GM12878 (cell line): ENCODE results near the gene TP73. TPM values are rescaled to one million over a fixed set of nuclear protein-coding genes. Genes with fewer than 3 reads are reported as not detected.

ENCODE experiments used
- IKZF2 ChIP-seq, 2 experiments: fragments of 450-650 bp; IDR thresholded peaks; 2 replicates each; pipeline ENCODE4 v1.6.1; 2017; ENCODE audit warnings: mild to moderate bottlenecking in 2 of 2, moderate library complexity in 2 of 2
- MAX ChIP-seq: IDR thresholded peaks from 2 replicates; pipeline ENCODE4 v1.6.1; 2012; ENCODE audit warnings: low read depth, low read length, improper control_type of control experiment
- RFX5 ChIP-seq: IDR thresholded peaks from 2 replicates; pipeline ENCODE4 v1.6.1; 2011; ENCODE audit warnings: low read depth, low read length, improper control_type of control experiment
- ZNF207 ChIP-seq: fragments of 450-650 bp; IDR thresholded peaks from 2 replicates; pipeline ENCODE4 v1.6.1; 2014; ENCODE audit warnings: antibody characterized with exemption, mild to moderate bottlenecking, borderline replicate concordance
- ZNF687 ChIP-seq: fragments of 450-650 bp; IDR thresholded peaks from 2 replicates; pipeline ENCODE4 v1.6.1; 2017; ENCODE audit warnings: mild to moderate bottlenecking, moderate library complexity
- polyA plus RNA-seq, 11 experiments: library from polyadenylated mRNA; depleted of rRNA in 4 of 11; unstranded in 6 of 11; stranded (reverse) in 5 of 11; fragments of >200 nt; fragmentation: Nextera tagmentation in 4 of 11; fragmentation: Illumina TruSeq in 1 of 11; extraction: Ambion mirVana in 4 of 11; extraction: Trizol in 1 of 11; gene quantifications; 1 replicate in 1 of 11; 2 replicates in 10 of 11; pipeline versions ENCODE4 v1.2.1 to v1.2.3, GENCODE V29; 2011 to 2016; ENCODE audit warnings: inconsistent platforms in 2 of 11, missing spikeins in 2 of 11, low read depth in 1 of 11
- total RNA-seq, 4 experiments: library from RNA; depleted of rRNA in 3 of 4; stranded (reverse); fragments of >200 nt in 3 of 4; fragmentation: Illumina TruSeq in 1 of 4; extraction: Trizol in 1 of 4; gene quantifications; 2 replicates each; pipeline versions ENCODE4 v1.2.1 to v1.2.3, GENCODE V29; 2013 to 2021
- TF ChIP-seq, protein P1 (sequence below): IDR thresholded peaks from 2 replicates; pipeline ENCODE4 v1.6.1; 2011; ENCODE audit warnings: borderline replicate concordance, low read depth, mild to moderate bottlenecking, moderate library complexity, low read length; ENCODE audit not compliant: insufficient read depth, poor library complexity, severe bottlenecking

Gene TP73
- total and polyA plus RNA-seq, 10 of the 15 experiments (the other 5 are each of a cell fraction or from before 2014, with no cell fraction given) = 0.08 to 54.2 (median 14.9) TPM

- TF ChIP-seq, protein P1, sequence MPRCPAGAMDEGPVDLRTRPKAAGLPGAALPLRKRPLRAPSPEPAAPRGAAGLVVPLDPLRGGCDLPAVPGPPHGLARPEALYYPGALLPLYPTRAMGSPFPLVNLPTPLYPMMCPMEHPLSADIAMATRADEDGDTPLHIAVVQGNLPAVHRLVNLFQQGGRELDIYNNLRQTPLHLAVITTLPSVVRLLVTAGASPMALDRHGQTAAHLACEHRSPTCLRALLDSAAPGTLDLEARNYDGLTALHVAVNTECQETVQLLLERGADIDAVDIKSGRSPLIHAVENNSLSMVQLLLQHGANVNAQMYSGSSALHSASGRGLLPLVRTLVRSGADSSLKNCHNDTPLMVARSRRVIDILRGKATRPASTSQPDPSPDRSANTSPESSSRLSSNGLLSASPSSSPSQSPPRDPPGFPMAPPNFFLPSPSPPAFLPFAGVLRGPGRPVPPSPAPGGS = peak; percentile 92
- TF ChIP-seq ZNF687 (no peak), ZNF207 (no peak), MAX (no peak), RFX5 (no peak), IKZF2 (IDR thresholded peaks at IDR 0.05) (no peak)
These were observed 47.1 kb upstream of the TP73 start (continued) for GRCh38 chr1:3604997-3605823.
